Fibroblast of lung (primary cell): Measurements from ENCODE around the gene SERPINB6.

Source experiments
- CTCF ChIP-seq, 2 donors: IDR thresholded peaks in 1 of 2; conservative IDR thresholded peaks in 1 of 2; 1 replicate in 1 of 2; 2 replicates in 1 of 2; pipeline ENCODE4 v1.5.1; 2011 to 2012; ENCODE audit warnings: low read length in 2 of 2, control low read depth in 1 of 2, inconsistent platforms in 1 of 2, low read depth in 1 of 2, mild to moderate bottlenecking in 1 of 2
- EZH2 ChIP-seq: IDR thresholded peaks from 2 replicates; pipeline ENCODE4 v1.5.1; 2012; ENCODE audit warnings: low read length, control low read depth, mild to moderate bottlenecking; ENCODE audit errors: missing control alignments

- TF ChIP-seq EZH2 (no peak), CTCF (conservative IDR thresholded peaks at IDR 0.05 in 1 of 2, IDR thresholded peaks at IDR 0.05 in 1 of 2; ENCODE audit: low read depth in 1 of 2, low read length in 2 of 2) (no peak)
Observed at GRCh38 chr6:2984738-2985406, 13.5 kb upstream of the SERPINB6 start.
